K562 (cell line): ENCODE measurements around the gene NCOA3. TPM values are rescaled to one million over a fixed set of nuclear protein-coding genes. Genes with fewer than 3 reads are reported as not detected.

ENCODE experiments used
- ATAC-seq: fragments of 200-7000 bp; cut with Tn5 transposase; 3 replicates; pipeline ENCODE4 v1.9.1; 2020; ENCODE audit warnings: moderate library complexity
- BruUV-seq: library from RNA; stranded (reverse); fragments of 400-500 nt; replicated peaks from 2 replicates; lab custom pipeline; 2021; lab: Mats Ljungman, UMichigan
- CTCF ChIA-PET: fragments of 300-600 bp; formaldehyde crosslinking; extraction: SDS; loops from one replicate; lab custom pipeline; 2021; ENCODE audit warnings: low intra/inter-chr PET ratio; lab: Yijun Ruan, JAX
- POLR2A ChIA-PET: fragments of 300-600, 350-650 bp; sonication (Branson Sonifier 250); formaldehyde crosslinking; extraction: SDS; loops from one replicate; lab custom pipeline; 2021; ENCODE audit warnings: antibody characterized with exemption, inconsistent platforms; lab: Yijun Ruan, JAX
- DNase-seq, 4 experiments: peaks; one replicate each; pipeline versions ENCODE4 v3.0.0 to v3.0.0-alpha.2; 2011 to 2018; ENCODE audit warnings: low spot score in 3 of 4, mixed read lengths in 3 of 4; ENCODE audit errors: extremely low read depth in 1 of 4
- FAIRE-seq: peaks from 2 replicates; lab custom pipeline; 2011; peaks lifted over from hg19 to GRCh38; lab: Jason Lieb, UNC
- H2AFZ ChIP-seq: 2 replicates; pipeline ENCODE4 v1.6.0; 2011; ENCODE audit warnings: low read depth, low read length, control low read depth, inconsistent platforms
- H3K27ac ChIP-seq: fragments of 200-600 bp; 3 replicates; pipeline ENCODE4 v1.8.0; 2011; ENCODE audit warnings: low read depth, mild to moderate bottlenecking, control low read depth, inconsistent platforms, low read length, moderate library complexity, mixed read lengths; ENCODE audit errors: extremely low read depth
- H3K27me3 ChIP-seq, 2 experiments: fragments of 300-600 bp in 1 of 2; 2 replicates in 1 of 2; 3 replicates in 1 of 2; pipeline versions ENCODE4 v1.6.0 to v1.8.0; 2011; ENCODE audit warnings: inconsistent platforms in 2 of 2, low read length in 2 of 2, mild to moderate bottlenecking in 1 of 2, mixed read lengths in 1 of 2, moderate library complexity in 1 of 2; ENCODE audit not compliant: control insufficient read depth in 2 of 2, insufficient read depth in 2 of 2
- H3K36me3 ChIP-seq: fragments of 300-600 bp; 3 replicates; pipeline ENCODE4 v1.8.0; 2011; ENCODE audit warnings: mild to moderate bottlenecking, low read length, inconsistent platforms; ENCODE audit not compliant: control insufficient read depth, insufficient read depth
- H3K4me1 ChIP-seq, 2 experiments: fragments of 200-600 bp in 1 of 2; replicated peaks in 1 of 2; 2 replicates in 1 of 2; 3 replicates in 1 of 2; pipeline versions ENCODE4 v1.5.1 to v1.8.0; 2011; ENCODE audit warnings: inconsistent platforms in 2 of 2, low read length in 2 of 2, mild to moderate bottlenecking in 1 of 2, mixed read lengths in 1 of 2, moderate library complexity in 1 of 2; ENCODE audit not compliant: control insufficient read depth in 2 of 2, insufficient read depth in 2 of 2
- H3K4me2 ChIP-seq: 2 replicates; pipeline ENCODE4 v1.6.1; 2011; ENCODE audit warnings: low read length, control low read depth, inconsistent platforms, mixed read lengths; ENCODE audit not compliant: insufficient read depth
- H3K4me3 ChIP-seq: fragments of 200-600 bp; sonication (generic), shearing (Covaris generic); 2 replicates; pipeline ENCODE4 v1.5.1; 2016; ENCODE audit warnings: control low read depth, inconsistent platforms
- H3K79me2 ChIP-seq: fragments of 200-600 bp; 3 replicates; pipeline ENCODE4 v1.8.0; 2011; ENCODE audit warnings: low read length, inconsistent platforms; ENCODE audit not compliant: control insufficient read depth, insufficient read depth
- H3K9ac ChIP-seq, 2 experiments: 2 replicates each; pipeline versions ENCODE4 v1.6.0 to v1.6.1; 2011; ENCODE audit warnings: low read depth in 2 of 2, low read length in 2 of 2, control low read depth in 1 of 2, inconsistent platforms in 1 of 2, mild to moderate bottlenecking in 1 of 2, mixed read lengths in 1 of 2; ENCODE audit not compliant: insufficient read depth in 1 of 2
- H3K9me1 ChIP-seq: one replicate; pipeline ENCODE4 v1.6.0; 2011; ENCODE audit warnings: inconsistent platforms, mild to moderate bottlenecking, low read length, moderate library complexity; ENCODE audit not compliant: control insufficient read depth, insufficient read depth
- H3K9me3 ChIP-seq: replicated peaks from 2 replicates; pipeline ENCODE4 v1.5.1; 2011; ENCODE audit warnings: low read depth, low read length, inconsistent platforms; ENCODE audit not compliant: control insufficient read depth, insufficient read depth
- H4K20me1 ChIP-seq: replicated peaks from 2 replicates; pipeline ENCODE4 v1.6.1; 2011; ENCODE audit warnings: low read length, inconsistent platforms, mixed read lengths; ENCODE audit not compliant: control insufficient read depth, insufficient read depth
- ARID2 ChIP-seq: fragments of 450-650 bp; IDR thresholded peaks from 2 replicates; pipeline ENCODE4 v1.6.1; 2017; ENCODE audit warnings: antibody characterized with exemption, mild to moderate bottlenecking
- ATF1 ChIP-seq, 2 experiments: fragments of 450-650 bp in 1 of 2; IDR thresholded peaks; 2 replicates each; pipeline ENCODE4 v1.6.1; 2016; ENCODE audit warnings: missing compliant biosample characterization in 1 of 2, missing genetic modification characterization in 1 of 2
- HINFP ChIP-seq: fragments of 450-650 bp; conservative IDR thresholded peaks from 2 replicates; pipeline ENCODE4 v1.6.1; 2016; ENCODE audit warnings: missing genetic modification characterization, low read depth, mild to moderate bottlenecking, control low read depth, missing compliant biosample characterization
- ZBTB11 ChIP-seq, 3 experiments: fragments of 200-800 bp in 1 of 3; fragments of 250-450 bp in 1 of 3; fragments of 450-650 bp in 1 of 3; sonication (Bioruptor Pico) in 1 of 3; sonication (Bioruptor generic) in 1 of 3; formaldehyde crosslinking in 1 of 3; IDR thresholded peaks; 2 replicates each; pipeline versions ENCODE4 v1.6.1 to v1.8.0; 2016 to 2022; ENCODE audit warnings: mild to moderate bottlenecking in 2 of 3, missing genetic modification characterization in 2 of 3, missing compliant biosample characterization in 1 of 3, moderate library complexity in 1 of 3
- WGBS: fragments of 100-300 bp; shearing (Covaris generic); methylation state at CpG from one replicate; pipeline ENCODE4 v1.1.6; 2016; ENCODE audit warnings: low coverage, mixed read lengths; ENCODE audit not compliant: insufficient coverage; ENCODE audit errors: missing lambda C conversion rate; 5-methylcytosine and 5-hydroxymethylcytosine counted together
- in situ Hi-C: fragments of 300-500 bp; cut with MboI; formaldehyde crosslinking; loops from 4 replicates; pipeline ENCODE4 v1.15.0; 2018; ENCODE audit warnings: inconsistent platforms, mixed read lengths
- intact Hi-C: fragments of 100-400 bp; cut with micrococcal nuclease; formaldehyde crosslinking; loops from 2 replicates; pipeline ENCODE4 v1.14.2; 2022
- polyA plus RNA-seq, 8 experiments: library from polyadenylated mRNA; depleted of rRNA in 4 of 8; stranded (reverse) in 5 of 8; unstranded in 3 of 8; fragments of >200 nt; fragmentation: Nextera tagmentation in 2 of 8; fragmentation: Illumina TruSeq in 1 of 8; extraction: Ambion mirVana in 2 of 8; extraction: Trizol in 1 of 8; gene quantifications; 2 replicates each; pipeline versions ENCODE4 v1.2.1 to v1.2.3, GENCODE V29; 2011 to 2014; ENCODE audit warnings: inconsistent platforms in 1 of 8, missing spikeins in 1 of 8
- total RNA-seq, 7 experiments: library from RNA; depleted of rRNA in 6 of 7; stranded (reverse); fragments of >200 nt in 6 of 7; fragmentation: Illumina TruSeq in 2 of 7; extraction: Trizol in 2 of 7; gene quantifications; 2 replicates each; pipeline versions ENCODE4 v1.2.1 to v1.2.3, GENCODE V29; 2011 to 2021; ENCODE audit warnings: low replicate concordance in 1 of 7
- TF ChIP-seq, protein P1 (sequence below): sonication (generic); IDR thresholded peaks from 2 replicates; pipeline ENCODE4 v1.6.1; 2016
- TF ChIP-seq, protein P2 (sequence below): fragments of 250-450 bp; sonication (Bioruptor Pico); IDR thresholded peaks from 2 replicates; pipeline ENCODE4 v1.4.0; 2020

The NCOA3 gene
- total and polyA plus RNA-seq, 9 of the 15 experiments (the other 6 are each of a cell fraction or from before 2014, with no cell fraction given), result 3.2 to 24.3 (median 14.4) TPM

DNA sequence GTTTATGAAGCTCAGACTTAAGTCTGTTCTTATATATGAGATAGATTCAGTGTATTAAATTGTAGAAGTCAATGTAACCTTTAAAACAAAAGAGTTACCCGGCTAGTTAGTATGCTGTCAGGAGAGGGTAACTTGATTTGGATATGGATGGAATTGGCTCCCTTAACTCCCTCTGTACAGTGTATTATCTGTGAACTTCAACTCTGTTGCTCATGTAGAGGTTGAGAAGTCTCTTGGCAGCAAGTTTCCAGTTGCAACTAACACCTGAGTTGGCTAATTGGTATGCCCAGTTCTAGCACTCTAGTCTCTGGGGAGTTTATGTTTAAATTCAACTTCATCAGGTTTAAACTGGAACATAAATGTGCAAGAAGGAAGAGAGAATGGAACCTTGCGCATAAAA lies 111.0 kb downstream of the NCOA3 start:
- peaks cover 6 to 45% of the 10 kb centered on the region in 2 experiments; a peak in 4 of 5 replicates for H3K4me1 ChIP-seq
- intact Hi-C loops, result no loop called here
- no peak for FAIRE-seq
- H3K79me2 ChIP-seq, result peaks cover 56% of the 10 kb centered on the region
- no peak for ATAC-seq
- H3K4me3 ChIP-seq, result no peak overlapping the region
- no peak for DNase-seq
- POLR2A ChIA-PET, result interaction anchor here (1.6 kb wide), 1 partner anchor 110 kb away, joined by 4 read pairs; no protein-coding TSS in a partner anchor
- H3K9ac ChIP-seq, result no peak overlapping the region
- H3K9me1 ChIP-seq, result no peaks in the 10 kb centered on the region
- TF ChIP-seq, protein P1, sequence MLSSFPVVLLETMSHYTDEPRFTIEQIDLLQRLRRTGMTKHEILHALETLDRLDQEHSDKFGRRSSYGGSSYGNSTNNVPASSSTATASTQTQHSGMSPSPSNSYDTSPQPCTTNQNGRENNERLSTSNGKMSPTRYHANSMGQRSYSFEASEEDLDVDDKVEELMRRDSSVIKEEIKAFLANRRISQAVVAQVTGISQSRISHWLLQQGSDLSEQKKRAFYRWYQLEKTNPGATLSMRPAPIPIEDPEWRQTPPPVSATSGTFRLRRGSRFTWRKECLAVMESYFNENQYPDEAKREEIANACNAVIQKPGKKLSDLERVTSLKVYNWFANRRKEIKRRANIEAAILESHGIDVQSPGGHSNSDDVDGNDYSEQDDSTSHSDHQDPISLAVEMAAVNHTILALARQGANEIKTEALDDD, result peak; percentile 72
- no peak for TF ChIP-seq HINFP
- no peak for TF ChIP-seq ATF1 (CRISPR knock-in tag; IDR thresholded peaks at IDR 0.05)
- TF ChIP-seq ATF1 (tag; IDR thresholded peaks at IDR 0.05), result no peak
- peak in 1 of 3 experiments; percentile 84; a peak in 2 of 6 replicates for TF ChIP-seq ZBTB11 (CRISPR knock-in tag; IDR thresholded peaks at IDR 0.05)
- no peak for TF ChIP-seq ARID2
- TF ChIP-seq, protein P2, sequence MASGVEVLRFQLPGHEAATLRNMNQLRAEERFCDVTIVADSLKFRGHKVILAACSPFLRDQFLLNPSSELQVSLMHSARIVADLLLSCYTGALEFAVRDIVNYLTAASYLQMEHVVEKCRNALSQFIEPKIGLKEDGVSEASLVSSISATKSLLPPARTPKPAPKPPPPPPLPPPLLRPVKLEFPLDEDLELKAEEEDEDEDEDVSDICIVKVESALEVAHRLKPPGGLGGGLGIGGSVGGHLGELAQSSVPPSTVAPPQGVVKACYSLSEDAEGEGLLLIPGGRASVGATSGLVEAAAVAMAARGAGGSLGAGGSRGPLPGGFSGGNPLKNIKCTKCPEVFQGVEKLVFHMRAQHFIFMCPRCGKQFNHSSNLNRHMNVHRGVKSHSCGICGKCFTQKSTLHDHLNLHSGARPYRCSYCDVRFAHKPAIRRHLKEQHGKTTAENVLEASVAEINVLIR (CRISPR knock-in tag), result no peak
- TF ChIP-seq, all 486 proteins: peak for 2
- no peak overlapping the region for H3K4me2 ChIP-seq
- no peak overlapping the region for H2AFZ ChIP-seq
- no peaks in the 10 kb centered on the region for H3K9me3 ChIP-seq
- no peaks in the 10 kb centered on the region for H3K27me3 ChIP-seq
- no peaks in the 10 kb centered on the region for H4K20me1 ChIP-seq
- CTCF ChIA-PET, result no interaction called here
- no TSS peak for BruUV-seq
- 66% methylated on average over 2 of the region's 2 CpGs for WGBS
- in situ Hi-C loops, result no loop called here
- H3K27ac ChIP-seq, result peak overlapping the region; percentile 14; the same call in 1 of the 3 replicates
- H3K36me3 ChIP-seq, result no peaks in the 10 kb centered on the region
